ENCODE measurements around the gene ARSG.

DNA sequence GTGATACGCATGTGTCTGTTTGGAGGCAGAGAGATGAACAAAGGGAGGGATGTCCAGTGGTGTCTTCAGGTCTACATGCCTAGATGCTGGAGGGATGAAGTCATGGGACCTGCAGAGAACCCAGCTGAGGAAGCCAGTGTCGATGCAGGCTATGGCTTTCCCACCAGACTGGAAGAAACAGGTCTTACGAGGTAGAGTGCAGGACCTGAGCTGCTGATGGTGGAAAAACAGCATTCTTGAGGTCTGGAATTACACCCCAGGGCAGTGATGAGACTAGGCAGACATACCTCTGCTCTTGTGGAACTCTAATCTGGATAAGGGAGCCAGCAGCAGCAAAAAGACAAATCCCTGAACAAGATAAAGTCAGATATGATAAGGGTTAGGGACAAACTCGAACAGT is 37.4 kb downstream of the ARSG start:
- TF ChIP-seq, protein P1, sequence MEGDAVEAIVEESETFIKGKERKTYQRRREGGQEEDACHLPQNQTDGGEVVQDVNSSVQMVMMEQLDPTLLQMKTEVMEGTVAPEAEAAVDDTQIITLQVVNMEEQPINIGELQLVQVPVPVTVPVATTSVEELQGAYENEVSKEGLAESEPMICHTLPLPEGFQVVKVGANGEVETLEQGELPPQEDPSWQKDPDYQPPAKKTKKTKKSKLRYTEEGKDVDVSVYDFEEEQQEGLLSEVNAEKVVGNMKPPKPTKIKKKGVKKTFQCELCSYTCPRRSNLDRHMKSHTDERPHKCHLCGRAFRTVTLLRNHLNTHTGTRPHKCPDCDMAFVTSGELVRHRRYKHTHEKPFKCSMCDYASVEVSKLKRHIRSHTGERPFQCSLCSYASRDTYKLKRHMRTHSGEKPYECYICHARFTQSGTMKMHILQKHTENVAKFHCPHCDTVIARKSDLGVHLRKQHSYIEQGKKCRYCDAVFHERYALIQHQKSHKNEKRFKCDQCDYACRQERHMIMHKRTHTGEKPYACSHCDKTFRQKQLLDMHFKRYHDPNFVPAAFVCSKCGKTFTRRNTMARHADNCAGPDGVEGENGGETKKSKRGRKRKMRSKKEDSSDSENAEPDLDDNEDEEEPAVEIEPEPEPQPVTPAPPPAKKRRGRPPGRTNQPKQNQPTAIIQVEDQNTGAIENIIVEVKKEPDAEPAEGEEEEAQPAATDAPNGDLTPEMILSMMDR (IDR thresholded peaks at IDR 0.05) = no peak
- TF ChIP-seq TAF1 (IDR thresholded peaks at IDR 0.05; ENCODE audit: borderline replicate concordance, low read depth, low read length) (no peak), POLR2AphosphoS5 (IDR thresholded peaks at IDR 0.05; ENCODE audit: low read depth, low read length) (no peak), RCOR1 (IDR thresholded peaks at IDR 0.05; ENCODE audit: low read length) (no peak), SIN3A (IDR thresholded peaks at IDR 0.05; ENCODE audit: borderline replicate concordance, low read depth, low read length) (no peak), CHD2 (IDR thresholded peaks at IDR 0.05; ENCODE audit: low read length, partially characterized antibody) (no peak), EP300 (IDR thresholded peaks at IDR 0.05; ENCODE audit: borderline replicate concordance in 1 of 2, low read depth in 1 of 2, low read length in 1 of 2) (no peak)
- TF ChIP-seq, protein P2, sequence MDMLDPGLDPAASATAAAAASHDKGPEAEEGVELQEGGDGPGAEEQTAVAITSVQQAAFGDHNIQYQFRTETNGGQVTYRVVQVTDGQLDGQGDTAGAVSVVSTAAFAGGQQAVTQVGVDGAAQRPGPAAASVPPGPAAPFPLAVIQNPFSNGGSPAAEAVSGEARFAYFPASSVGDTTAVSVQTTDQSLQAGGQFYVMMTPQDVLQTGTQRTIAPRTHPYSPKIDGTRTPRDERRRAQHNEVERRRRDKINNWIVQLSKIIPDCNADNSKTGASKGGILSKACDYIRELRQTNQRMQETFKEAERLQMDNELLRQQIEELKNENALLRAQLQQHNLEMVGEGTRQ (IDR thresholded peaks at IDR 0.05; ENCODE audit: borderline replicate concordance, low read depth, low read length) = no peak
- TF ChIP-seq, protein P3, sequence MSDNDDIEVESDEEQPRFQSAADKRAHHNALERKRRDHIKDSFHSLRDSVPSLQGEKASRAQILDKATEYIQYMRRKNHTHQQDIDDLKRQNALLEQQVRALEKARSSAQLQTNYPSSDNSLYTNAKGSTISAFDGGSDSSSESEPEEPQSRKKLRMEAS (IDR thresholded peaks at IDR 0.05; ENCODE audit: low read depth) = no peak

Data from SK-N-SH (cell line).